ENCODE results near the gene FOS. TPM values are rescaled to one million over a fixed set of nuclear protein-coding genes. Genes with fewer than 3 reads are reported as not detected.

The FOS gene
- total and polyA plus RNA-seq, 12 donors: 47.9 to 393 (median 118) TPM

DNA sequence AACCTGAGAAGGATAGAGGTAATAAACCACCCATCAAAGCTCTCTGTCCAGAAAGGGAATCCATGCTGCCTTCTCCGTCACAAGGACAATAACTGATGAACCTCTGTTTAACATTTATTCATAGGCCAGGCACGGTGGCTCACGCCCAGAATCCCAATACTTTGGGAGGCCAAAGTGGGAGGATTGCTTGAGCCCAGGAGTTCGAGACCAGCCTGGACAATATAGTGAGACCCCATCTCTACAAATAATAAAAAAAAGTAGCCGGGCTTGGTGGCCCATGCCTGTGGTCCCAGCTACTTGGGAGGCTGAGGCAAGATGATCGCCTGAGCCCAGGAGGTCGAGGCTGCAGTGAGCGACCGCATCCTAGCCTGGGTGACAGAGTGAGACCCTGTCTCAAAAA, 7.1 kb upstream of the FOS start:
- Histone ChIP-seq H3K36me3 (replicated peaks in 1 of 2) (no peaks in the 10 kb centered on the region), H3K4me1 (replicated peaks in 1 of 2) (peaks cover 13 to 17% of the 10 kb centered on the region in 2 donors), H3K9me3 (replicated peaks in 1 of 3) (no peaks in the 10 kb centered on the region), H3K4me3 (no peak overlapping the region), H3K27ac (no peak overlapping the region), H3K27me3 (no peaks in the 10 kb centered on the region)
- intact Hi-C loops (cut with DNase I): loop anchor here in 1 of 2 donors (10.0 kb wide), 1 partner anchor 127 kb away; no protein-coding TSS in a partner anchor
- WGBS, 4 donors: 89 to 93% (median 92%) methylated on average over 9 of the region's 9 CpGs
- TF ChIP-seq POLR2A (IDR thresholded peaks at IDR 0.05): no peak
- TF ChIP-seq, protein P1, sequence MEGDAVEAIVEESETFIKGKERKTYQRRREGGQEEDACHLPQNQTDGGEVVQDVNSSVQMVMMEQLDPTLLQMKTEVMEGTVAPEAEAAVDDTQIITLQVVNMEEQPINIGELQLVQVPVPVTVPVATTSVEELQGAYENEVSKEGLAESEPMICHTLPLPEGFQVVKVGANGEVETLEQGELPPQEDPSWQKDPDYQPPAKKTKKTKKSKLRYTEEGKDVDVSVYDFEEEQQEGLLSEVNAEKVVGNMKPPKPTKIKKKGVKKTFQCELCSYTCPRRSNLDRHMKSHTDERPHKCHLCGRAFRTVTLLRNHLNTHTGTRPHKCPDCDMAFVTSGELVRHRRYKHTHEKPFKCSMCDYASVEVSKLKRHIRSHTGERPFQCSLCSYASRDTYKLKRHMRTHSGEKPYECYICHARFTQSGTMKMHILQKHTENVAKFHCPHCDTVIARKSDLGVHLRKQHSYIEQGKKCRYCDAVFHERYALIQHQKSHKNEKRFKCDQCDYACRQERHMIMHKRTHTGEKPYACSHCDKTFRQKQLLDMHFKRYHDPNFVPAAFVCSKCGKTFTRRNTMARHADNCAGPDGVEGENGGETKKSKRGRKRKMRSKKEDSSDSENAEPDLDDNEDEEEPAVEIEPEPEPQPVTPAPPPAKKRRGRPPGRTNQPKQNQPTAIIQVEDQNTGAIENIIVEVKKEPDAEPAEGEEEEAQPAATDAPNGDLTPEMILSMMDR (IDR thresholded peaks at IDR 0.05): no peak
- DNase-seq: peak in 1 of 7 donors; percentile 21

DNA sequence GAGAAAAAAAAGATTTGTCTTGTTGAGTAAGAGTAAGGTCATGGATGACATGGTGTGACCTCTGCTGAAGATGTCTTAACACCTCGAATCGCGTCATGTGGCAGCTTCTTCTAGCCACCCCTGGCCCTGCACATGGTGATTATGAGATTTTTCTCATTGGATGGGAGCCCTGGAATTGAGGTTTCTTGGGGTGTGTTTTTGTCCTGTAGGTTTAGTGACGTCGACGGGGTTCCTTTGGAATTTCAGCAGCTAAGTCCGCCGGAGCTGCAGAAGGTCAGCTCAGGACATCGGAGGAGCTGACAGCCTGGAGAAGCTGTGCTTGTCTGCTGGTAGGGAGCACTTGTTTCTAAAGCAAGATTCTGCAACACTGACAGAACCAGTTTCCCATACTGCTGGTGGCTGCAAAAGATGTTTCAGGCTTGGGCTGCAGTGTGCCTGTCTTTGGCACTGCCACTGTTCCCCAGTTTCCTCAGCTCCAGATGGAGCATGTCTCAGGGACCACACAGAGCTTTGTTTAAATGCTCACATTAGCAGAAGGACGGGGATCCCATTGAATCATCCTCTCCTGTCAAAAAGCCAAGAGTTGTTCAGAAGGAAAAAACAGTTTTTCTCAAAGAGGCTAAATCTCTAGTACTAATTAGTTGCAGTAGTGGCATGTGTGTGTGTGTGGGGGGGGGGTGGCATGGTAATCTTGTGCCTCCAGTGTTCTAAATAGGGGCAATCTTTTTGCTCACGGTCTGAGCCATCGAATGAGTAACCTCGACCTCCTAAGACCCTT, 5.2 kb upstream of the FOS start:
- intact Hi-C loops (cut with DNase I): loop anchor here in 1 of 2 donors (10.0 kb wide), 1 partner anchor 129 kb away; no protein-coding TSS in a partner anchor
- H3K9me3 ChIP-seq (replicated peaks in 1 of 3): no peaks in the 10 kb centered on the region
- H3K27ac ChIP-seq: peak overlapping the region in 2 of 5 donors; percentile 22 to 42
- peaks cover 19% of the 10 kb centered on the region in 2 donors for H3K4me1 ChIP-seq (replicated peaks in 1 of 2)
- DNase-seq: peak in 6 of 7 donors; percentile 29 to 71 (median 48)
- H3K4me3 ChIP-seq: no peak overlapping the region
- H3K36me3 ChIP-seq (replicated peaks in 1 of 2): no peaks in the 10 kb centered on the region
- no peak for TF ChIP-seq POLR2A (IDR thresholded peaks at IDR 0.05)
- TF ChIP-seq, protein P1 (IDR thresholded peaks at IDR 0.05): no peak
- H3K27me3 ChIP-seq: no peaks in the 10 kb centered on the region
- WGBS, 4 donors: 24 to 32% (median 31%) methylated on average over 9 to 13 of the region's 13 CpGs

DNA sequence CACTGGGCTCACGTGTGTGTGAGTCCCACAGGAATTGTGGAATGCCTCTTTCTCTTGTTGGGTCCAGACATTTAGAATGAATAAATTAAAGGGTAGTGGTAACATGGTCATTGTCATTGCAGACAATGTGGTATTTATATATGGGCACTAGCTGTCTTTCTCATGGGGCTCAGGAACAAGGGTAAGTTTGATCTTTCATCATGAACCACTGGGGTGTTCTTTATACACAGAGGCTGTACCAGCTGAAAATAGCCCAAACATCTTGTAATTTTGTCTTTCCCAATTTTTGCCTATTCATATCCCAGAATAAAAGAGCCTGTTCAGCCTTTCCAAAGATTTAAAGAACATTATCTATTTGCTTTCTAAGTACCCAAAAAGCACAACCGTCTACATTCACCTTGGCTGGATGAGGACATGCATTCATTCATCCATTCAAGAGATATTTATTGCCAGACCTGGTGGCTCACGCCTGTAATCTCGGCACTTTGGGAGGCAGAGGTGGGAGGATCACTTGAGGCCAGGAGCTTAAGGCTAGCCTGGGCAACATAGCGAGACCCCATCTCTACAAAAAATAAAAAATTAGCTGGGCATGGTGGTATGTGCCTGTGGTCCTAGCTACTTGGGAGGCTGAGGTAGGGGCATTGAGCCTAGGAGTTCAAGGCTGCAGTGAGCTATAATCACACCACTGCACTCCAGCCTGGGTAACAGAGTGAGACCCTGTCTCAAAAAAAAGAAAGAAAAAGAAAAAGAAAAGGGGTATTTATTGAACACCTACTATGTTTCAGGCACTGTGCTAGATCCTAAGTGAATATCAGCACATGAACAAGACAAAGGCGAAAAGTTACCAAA, 4.4 kb upstream of the FOS start:
- no peaks in the 10 kb centered on the region for H3K9me3 ChIP-seq (replicated peaks in 1 of 3)
- peaks cover 19% of the 10 kb centered on the region in 2 donors for H3K4me1 ChIP-seq (replicated peaks in 1 of 2)
- no peak overlapping the region for H3K4me3 ChIP-seq
- H3K27me3 ChIP-seq: no peaks in the 10 kb centered on the region
- H3K27ac ChIP-seq: peak overlapping the region in 3 of 5 donors; percentile 13 to 62 (median 44)
- H3K36me3 ChIP-seq (replicated peaks in 1 of 2): no peaks in the 10 kb centered on the region
- peak in 1 of 7 donors; percentile 42 for DNase-seq
- intact Hi-C loops (cut with DNase I): loop anchor here in 1 of 2 donors (10.0 kb wide), 1 partner anchor 129 kb away; no protein-coding TSS in a partner anchor
- TF ChIP-seq POLR2A (IDR thresholded peaks at IDR 0.05): no peak
- TF ChIP-seq, protein P1 (IDR thresholded peaks at IDR 0.05): no peak
- 68 to 79% (median 76%) methylated on average over 6 of the region's 6 CpGs for WGBS, 4 donors
